Tongue (tissue), 2 donors: Measurements from ENCODE around the gene PPM1N. TPM values are rescaled to one million over a fixed set of nuclear protein-coding genes. Genes with fewer than 3 reads are reported as not detected.

Source experiments
- DNase-seq: peaks from one replicate; pipeline ENCODE4 v3.0.0-alpha.2; 2015
- total RNA-seq: library from RNA; depleted of rRNA; stranded (reverse); fragments of >200 nt; gene quantifications from one replicate; pipeline ENCODE4 v1.2.3, GENCODE V29; 2014

The PPM1N gene
- total RNA-seq, 1 donor from 2014 or later, result 1.4 TPM

GRCh38 chr19:45471111-45471930, 26.9 kb upstream of the PPM1N start:
- DNase-seq, result peak; percentile 61

DNA sequence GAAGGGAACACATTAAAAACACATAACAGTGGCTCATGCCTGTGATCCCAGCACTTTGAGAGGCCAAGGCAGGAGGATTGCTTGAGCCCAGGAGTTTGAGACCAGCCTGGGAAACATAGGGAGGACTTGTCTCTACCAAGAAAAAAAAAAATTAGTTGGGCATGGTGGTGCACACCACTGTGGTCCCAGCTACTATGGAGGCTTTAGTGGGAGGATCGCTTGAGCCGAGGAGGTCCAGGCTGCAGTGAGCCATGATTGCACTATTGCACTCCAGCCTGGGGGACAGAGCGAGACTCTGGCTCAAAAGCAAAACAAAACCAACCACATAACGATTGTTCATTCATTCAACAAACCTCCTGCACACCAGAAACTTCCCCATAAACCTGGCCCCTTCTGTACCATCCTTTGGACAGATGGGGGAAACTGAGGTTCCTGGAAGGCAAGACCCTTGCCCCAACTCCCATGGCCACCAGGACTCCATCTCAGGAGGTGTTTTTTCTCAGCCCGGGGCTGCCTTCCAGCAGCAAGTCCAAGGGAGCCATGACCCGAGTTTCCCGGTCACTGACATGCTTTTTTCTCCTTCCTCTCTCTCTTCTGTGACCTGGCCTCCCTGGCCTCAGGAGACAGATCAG, 26.2 kb upstream of the PPM1N start:
- DNase-seq, result peak; percentile 54

- no peak for DNase-seq
These were observed 25.5 kb upstream of the PPM1N start for GRCh38 chr19:45472563-45473366.

GRCh38 chr19:45473367-45473681, 24.9 kb upstream of the PPM1N start:
- peak; percentile 69 for DNase-seq

- peak; percentile 65 for DNase-seq
These were observed 24.3 kb upstream of the PPM1N start for GRCh38 chr19:45473682-45474605.

DNA sequence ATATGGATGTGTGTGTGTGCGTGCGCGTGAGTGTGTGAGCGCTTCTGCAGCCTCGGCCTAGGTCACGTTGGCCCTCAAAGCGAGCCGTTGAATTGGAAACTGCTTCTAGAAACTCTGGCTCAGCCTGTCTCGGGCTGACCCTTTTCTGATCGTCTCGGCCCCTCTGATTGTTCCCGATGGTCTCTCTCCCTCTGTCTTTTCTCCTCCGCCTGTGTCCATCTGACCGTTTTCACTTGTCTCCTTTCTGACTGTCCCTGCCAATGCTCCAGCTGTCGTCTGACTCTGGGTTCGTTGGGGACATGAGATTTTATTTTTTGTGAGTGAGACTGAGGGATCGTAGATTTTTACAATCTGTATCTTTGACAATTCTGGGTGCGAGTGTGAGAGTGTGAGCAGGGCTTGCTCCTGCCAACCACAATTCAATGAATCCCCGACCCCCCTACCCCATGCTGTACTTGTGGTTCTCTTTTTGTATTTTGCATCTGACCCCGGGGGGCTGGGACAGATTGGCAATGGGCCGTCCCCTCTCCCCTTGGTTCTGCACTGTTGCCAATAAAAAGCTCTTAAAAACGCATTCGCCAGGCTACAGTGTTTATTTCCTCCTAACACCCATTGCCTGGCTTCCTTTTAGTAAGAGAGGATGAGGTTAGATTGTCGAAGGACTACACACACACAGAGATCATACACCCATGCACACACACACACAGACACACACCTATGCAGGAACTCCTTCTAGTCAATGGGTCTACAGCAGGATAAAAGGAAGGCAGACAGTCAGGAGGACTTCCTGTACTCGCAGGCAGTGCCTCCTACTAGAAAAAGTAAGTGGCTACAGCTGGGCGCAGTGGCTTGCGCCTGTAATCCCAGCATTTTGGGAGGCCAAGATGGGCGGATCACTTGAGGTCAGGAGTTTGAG, 23.4 kb upstream of the PPM1N start:
- peak; percentile 67 for DNase-seq

DNA sequence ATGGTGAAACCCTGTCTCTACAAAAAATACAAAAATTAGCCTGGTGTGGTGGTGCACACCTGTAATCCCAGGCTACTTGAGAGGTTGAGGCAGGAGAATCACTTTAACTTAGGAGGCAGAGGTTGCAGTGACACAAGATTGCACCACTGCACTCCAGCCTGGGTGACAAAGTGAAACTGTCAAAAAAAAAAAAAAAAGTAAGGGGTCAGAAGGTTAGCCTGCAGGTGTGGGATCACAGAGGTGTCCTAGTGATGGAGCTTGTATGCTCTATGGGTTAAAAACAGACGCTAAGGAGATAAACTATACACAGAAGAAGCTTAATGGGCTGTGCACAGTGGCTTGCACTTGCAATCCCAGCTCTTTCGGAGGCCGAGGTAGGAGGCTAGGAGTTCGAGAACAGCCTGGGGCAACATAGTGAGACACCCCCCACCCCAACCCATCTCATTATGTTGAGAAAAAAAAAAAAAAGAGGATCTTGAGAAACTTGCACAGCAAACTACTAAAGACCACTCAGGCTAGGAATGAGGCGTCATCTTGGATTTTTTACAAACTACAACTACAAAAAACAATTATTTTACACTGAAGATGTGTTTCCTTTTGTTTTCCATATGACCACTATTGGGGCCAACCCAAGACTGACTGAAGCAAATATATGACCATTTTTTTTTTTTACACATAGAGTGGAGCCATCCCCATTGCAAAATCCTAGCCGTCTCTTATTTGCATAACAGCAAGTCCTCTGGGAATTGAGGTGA, 22.5 kb upstream of the PPM1N start:
- peak; percentile 72 for DNase-seq

- DNase-seq, result no peak
These were observed 21.9 kb upstream of the PPM1N start for GRCh38 chr19:45476304-45476703.

GRCh38 chr19:45477186-45477585, 21.1 kb upstream of the PPM1N start:
- peak; percentile 62 for DNase-seq

GRCh38 chr19:45477713-45478453, 20.4 kb upstream of the PPM1N start:
- peak; percentile 63 for DNase-seq

- peak; percentile 96 for DNase-seq
These were observed 19.6 kb upstream of the PPM1N start for GRCh38 chr19:45478454-45479238.

- no peak for DNase-seq
These were observed 15.2 kb upstream of the PPM1N start for GRCh38 chr19:45483033-45483432.

GRCh38 chr19:45484273-45484945, 13.8 kb upstream of the PPM1N start:
- no peak for DNase-seq

DNA sequence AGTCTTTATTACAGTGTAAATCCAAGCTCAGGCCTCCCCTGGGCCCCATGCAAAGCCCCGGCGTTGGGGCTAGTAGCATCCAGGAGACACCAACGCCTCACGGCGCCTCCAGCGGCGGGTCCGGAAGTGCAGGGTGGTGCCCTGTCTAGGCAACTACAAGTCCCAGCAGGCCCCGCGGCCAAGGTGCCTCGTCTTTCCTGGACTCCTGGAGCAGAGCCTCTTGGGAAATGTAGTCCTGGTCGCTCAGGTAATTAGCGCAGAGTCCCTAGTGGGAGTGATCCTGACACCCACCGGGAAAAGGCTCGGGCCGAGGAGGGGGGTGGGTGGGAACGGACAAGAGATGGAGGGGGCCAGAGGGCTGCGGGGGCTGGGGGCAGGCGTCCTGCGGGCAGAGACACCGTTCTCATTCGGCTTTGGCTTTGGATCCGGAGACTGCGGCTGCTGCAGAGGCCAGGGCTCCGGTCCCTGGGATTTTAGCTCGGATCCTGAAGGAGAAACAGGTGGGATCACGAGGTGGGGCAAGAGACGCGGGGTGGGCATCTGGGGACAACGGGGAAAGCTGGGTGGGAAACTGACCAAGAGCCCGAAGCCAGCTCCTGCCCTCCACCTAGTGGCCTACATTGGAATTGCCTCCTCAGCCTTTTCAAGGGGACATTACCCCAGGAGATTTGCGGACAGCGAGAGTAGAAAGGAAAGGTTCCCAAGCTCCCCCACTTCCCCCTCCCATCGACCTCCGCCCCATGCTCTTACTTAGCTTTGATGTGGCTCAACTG, 12.8 kb upstream of the PPM1N start:
- peak; percentile 97 for DNase-seq

- DNase-seq, result no peak
These were observed 9.5 kb upstream of the PPM1N start for GRCh38 chr19:45488708-45489107.

DNA sequence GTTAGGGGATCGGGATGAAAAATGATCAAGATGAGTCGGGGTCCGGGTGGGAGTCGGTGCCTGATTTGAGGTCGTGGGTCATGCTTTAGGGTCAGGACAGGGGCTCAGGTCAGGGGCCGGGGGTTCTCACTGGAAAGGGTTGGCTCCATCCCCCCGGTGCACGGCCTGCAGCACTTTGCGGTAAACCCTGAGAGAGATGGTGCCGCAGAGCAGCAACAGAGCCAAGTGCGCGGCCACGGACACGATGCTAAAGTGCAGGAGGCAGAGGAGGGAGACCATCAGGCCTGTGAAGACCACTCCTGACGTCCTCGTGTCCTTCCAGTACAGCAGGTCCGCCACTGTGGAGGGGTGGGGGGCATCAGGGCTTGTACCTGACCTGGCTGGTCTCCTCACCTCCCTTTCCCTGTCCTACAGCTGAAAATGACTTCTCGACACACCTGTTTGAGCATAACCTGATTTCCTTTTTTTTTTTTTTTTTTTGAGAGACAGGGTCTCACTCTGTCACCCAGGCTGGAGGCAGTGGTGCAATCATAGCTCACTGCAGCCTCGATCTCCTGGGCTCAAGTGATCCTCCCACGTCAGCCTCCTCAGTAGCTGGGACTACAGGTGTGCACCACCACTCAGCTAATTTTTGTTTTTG, 8.9 kb upstream of the PPM1N start:
- DNase-seq, result no peak
